OCI-LY1 (cell line): ENCODE results near the gene KRTAP19-6.

Experiments used
- EZH2 ChIP-seq: fragments of 200-600 bp; sonication (generic), shearing (Covaris generic); IDR thresholded peaks from 2 replicates; pipeline ENCODE4 v1.8.0; 2017; ENCODE audit warnings: borderline replicate concordance, mixed run types, mild to moderate bottlenecking, antibody characterized with exemption, low read length, moderate library complexity, mixed read lengths
- TF ChIP-seq, protein P1 (sequence below): fragments of 200-600 bp; sonication (generic), shearing (Covaris generic); IDR thresholded peaks from 2 replicates; pipeline ENCODE4 v1.5.1; 2017; ENCODE audit warnings: mild to moderate bottlenecking, antibody characterized with exemption, low read length, moderate library complexity, mixed read lengths

DNA sequence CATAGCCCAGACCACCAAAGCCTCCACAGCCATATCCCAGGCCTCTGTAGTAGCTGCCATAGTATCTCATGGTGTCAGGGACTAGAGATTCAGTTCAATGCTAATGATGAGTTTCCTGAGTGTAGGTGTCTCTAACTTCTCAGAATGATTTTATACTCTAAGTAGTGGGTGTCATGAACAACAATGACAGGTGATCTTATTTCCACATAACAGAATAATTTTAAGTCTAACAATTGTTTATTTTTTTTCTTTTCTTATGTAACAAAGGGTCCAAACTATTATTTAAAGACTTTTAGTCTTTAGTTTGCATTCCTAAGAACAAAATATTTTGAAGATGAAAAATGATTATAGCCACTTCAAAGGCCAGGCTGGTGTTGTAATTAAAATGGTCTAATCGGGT is at the start of gene KRTAP19-6:
- TF ChIP-seq, protein P1, sequence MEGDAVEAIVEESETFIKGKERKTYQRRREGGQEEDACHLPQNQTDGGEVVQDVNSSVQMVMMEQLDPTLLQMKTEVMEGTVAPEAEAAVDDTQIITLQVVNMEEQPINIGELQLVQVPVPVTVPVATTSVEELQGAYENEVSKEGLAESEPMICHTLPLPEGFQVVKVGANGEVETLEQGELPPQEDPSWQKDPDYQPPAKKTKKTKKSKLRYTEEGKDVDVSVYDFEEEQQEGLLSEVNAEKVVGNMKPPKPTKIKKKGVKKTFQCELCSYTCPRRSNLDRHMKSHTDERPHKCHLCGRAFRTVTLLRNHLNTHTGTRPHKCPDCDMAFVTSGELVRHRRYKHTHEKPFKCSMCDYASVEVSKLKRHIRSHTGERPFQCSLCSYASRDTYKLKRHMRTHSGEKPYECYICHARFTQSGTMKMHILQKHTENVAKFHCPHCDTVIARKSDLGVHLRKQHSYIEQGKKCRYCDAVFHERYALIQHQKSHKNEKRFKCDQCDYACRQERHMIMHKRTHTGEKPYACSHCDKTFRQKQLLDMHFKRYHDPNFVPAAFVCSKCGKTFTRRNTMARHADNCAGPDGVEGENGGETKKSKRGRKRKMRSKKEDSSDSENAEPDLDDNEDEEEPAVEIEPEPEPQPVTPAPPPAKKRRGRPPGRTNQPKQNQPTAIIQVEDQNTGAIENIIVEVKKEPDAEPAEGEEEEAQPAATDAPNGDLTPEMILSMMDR = no peak
- TF ChIP-seq EZH2 = no peak
